SIG-M5 treated with dmso at 0.1 percent for 504 hours (cell line): ENCODE measurements around the gene NPIPA1.
"Not testable (repeated sequence)": the region's sequence is repeated elsewhere in the genome, so short reads cannot be mapped to it uniquely, and the experiment has no call there.

Source experiments
- DNase-seq: peaks from one replicate; lab custom pipeline; 2025; ENCODE audit not compliant: unreplicated experiment; lab: John Stamatoyannopoulos, UW

NPIPA1 gene

GRCh38 chr16:14976971-14977736, 39.9 kb downstream of the NPIPA1 start:
- not testable (repeated sequence) for DNase-seq

- DNase-seq = not testable (repeated sequence)
Observed at GRCh38 chr16:14978281-14978680, 41.0 kb downstream of the NPIPA1 start.

GRCh38 chr16:14978908-14979307, 41.7 kb downstream of the NPIPA1 start:
- not testable (repeated sequence) for DNase-seq

- not testable (repeated sequence) for DNase-seq
Observed at GRCh38 chr16:14981234-14981633, 44.0 kb downstream of the NPIPA1 start.

- DNase-seq = not testable (repeated sequence)
Observed at GRCh38 chr16:14982521-14982920, 45.3 kb downstream of the NPIPA1 start.

GRCh38 chr16:14988092-14988491, 50.8 kb downstream of the NPIPA1 start:
- not testable (repeated sequence) for DNase-seq

- not testable (repeated sequence) for DNase-seq
Observed at GRCh38 chr16:14988661-14989191, 51.5 kb downstream of the NPIPA1 start.

GRCh38 chr16:14989291-14990281, 52.3 kb downstream of the NPIPA1 start:
- DNase-seq = not testable (repeated sequence)

- DNase-seq = not testable (repeated sequence)
Observed at GRCh38 chr16:14993277-14994151, 56.3 kb downstream of the NPIPA1 start.

- DNase-seq = not testable (repeated sequence)
Observed at GRCh38 chr16:14996702-14997101, 59.5 kb downstream of the NPIPA1 start.

- not testable (repeated sequence) for DNase-seq
Observed at GRCh38 chr16:14998300-14998699, 61.1 kb downstream of the NPIPA1 start.

GRCh38 chr16:14999845-15000244, 62.6 kb downstream of the NPIPA1 start:
- DNase-seq = not testable (repeated sequence)
